IPS-18c (cell line): ENCODE measurements around the gene PLEKHM3.

Experiments
- H3K4me3 ChIP-seq: 2 replicates; pipeline ENCODE4 v1.7.0; 2013; ENCODE audit warnings: low read depth, mild to moderate bottlenecking, low read length, moderate library complexity; ENCODE audit not compliant: insufficient read depth
- H3K9me3 ChIP-seq: one replicate; pipeline ENCODE4 v1.6.1; 2013; ENCODE audit warnings: mild to moderate bottlenecking, low read length, moderate library complexity; ENCODE audit not compliant: control insufficient read depth, insufficient read depth

Gene PLEKHM3

DNA sequence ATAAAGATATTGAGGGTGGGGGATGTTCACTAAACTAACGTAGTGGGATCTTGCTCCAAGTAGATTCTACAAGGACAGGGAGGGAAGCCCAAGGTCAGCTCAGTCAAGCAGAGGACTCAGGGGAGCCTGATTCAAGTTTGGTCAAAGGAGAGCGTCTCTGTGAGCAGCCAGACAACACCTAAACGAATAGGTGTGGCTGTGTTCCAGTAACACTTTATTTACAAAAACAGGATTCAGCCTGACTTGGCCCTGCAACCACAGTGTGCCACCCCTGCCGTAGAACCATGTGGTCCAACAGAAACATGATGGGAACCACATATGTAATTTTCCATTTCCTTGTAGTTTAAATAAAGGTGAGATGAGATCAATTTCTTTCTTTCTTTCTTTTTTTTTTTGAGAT, 237.5 kb downstream of the PLEKHM3 start:
- H3K4me3 ChIP-seq, result no peak overlapping the region
- H3K9me3 ChIP-seq, result no peaks in the 10 kb centered on the region

- no peak overlapping the region for H3K4me3 ChIP-seq
- H3K9me3 ChIP-seq, result no peaks in the 10 kb centered on the region
Measured at GRCh38 chr2:207787017-207787416, 238.3 kb downstream of the PLEKHM3 start.

- Histone ChIP-seq H3K9me3 (no peaks in the 10 kb centered on the region), H3K4me3 (no peak overlapping the region)
Measured at GRCh38 chr2:207784898-207785297, 240.4 kb downstream of the PLEKHM3 start.

- Histone ChIP-seq H3K9me3 (no peaks in the 10 kb centered on the region), H3K4me3 (no peak overlapping the region)
Measured at GRCh38 chr2:207783514-207783913, 241.8 kb downstream of the PLEKHM3 start.

- H3K4me3 ChIP-seq, result no peak overlapping the region
- H3K9me3 ChIP-seq, result no peaks in the 10 kb centered on the region
Measured at GRCh38 chr2:207782238-207783030, 242.9 kb downstream of the PLEKHM3 start.

GRCh38 chr2:207779523-207779922, 245.8 kb downstream of the PLEKHM3 start:
- Histone ChIP-seq H3K4me3 (no peak overlapping the region), H3K9me3 (no peaks in the 10 kb centered on the region)

DNA sequence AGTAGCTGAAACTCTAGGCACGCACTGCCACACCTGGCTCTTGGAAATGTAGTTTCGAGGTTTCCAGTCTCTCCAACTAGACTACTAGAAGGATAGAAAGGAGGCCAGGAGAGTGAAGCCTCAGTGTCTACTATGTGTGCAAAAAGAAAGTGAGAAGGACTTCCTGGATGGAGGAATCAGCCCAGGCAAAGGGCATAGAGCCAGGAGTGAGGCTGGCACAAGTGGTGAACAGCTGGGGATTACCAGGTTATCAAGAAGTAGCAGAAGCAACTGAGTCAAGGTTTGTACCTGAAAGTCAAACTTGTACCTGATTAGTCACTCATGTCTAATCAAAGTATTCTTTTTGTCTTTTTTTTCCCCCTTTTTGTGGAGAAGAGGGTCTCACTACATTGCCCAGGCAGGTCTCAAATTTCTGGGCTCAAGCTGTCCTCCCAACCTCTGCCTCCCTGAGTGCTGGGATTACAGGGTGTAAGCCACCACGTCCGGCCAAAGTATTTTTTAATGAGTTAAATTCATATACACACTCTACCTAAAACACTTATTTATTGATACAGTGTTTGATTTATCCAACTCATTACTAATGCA, 246.9 kb downstream of the PLEKHM3 start:
- no peaks in the 10 kb centered on the region for H3K9me3 ChIP-seq
- H3K4me3 ChIP-seq, result no peak overlapping the region

DNA sequence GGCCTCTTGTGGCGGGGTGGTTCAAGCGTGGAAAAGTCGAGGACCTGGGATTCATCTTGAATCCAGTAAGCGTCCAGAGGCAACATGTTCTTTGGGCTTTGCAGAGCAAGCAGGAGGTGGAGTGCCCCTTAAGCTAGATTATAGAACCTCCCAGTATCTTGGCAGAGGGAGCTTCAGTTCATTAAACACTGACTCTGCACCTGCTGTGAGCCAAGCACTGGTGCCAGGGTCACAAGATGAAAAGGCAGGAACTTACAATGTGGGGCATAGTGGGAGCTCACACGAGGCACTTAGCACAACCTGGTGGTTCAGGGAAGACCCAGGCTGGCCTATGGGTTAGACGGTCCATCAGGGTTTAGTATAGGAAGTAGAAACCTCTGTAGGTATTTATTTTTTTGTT, 248.2 kb downstream of the PLEKHM3 start:
- no peaks in the 10 kb centered on the region for H3K9me3 ChIP-seq
- no peak overlapping the region for H3K4me3 ChIP-seq

- H3K9me3 ChIP-seq, result no peaks in the 10 kb centered on the region
- H3K4me3 ChIP-seq, result no peak overlapping the region
Measured at GRCh38 chr2:207775473-207775872, 249.9 kb downstream of the PLEKHM3 start.

DNA sequence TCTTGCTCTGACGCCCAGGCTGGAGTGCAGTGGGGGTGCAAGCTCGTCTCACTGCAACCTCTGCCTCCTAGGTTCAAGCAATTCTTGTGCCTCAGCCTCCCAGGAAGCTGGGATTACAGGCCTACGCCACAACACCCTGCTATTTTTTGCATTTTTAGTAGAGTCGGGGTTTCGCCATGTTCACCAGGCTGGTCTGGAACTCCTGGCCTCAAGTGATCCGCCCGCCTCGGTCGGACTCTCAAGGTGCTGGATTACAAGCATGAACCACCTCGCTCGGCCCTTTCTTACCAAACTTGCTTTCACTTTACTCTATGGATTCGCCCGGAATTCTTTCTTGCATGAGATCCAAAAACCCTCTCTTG, 252.5 kb downstream of the PLEKHM3 start:
- no peaks in the 10 kb centered on the region for H3K9me3 ChIP-seq

DNA sequence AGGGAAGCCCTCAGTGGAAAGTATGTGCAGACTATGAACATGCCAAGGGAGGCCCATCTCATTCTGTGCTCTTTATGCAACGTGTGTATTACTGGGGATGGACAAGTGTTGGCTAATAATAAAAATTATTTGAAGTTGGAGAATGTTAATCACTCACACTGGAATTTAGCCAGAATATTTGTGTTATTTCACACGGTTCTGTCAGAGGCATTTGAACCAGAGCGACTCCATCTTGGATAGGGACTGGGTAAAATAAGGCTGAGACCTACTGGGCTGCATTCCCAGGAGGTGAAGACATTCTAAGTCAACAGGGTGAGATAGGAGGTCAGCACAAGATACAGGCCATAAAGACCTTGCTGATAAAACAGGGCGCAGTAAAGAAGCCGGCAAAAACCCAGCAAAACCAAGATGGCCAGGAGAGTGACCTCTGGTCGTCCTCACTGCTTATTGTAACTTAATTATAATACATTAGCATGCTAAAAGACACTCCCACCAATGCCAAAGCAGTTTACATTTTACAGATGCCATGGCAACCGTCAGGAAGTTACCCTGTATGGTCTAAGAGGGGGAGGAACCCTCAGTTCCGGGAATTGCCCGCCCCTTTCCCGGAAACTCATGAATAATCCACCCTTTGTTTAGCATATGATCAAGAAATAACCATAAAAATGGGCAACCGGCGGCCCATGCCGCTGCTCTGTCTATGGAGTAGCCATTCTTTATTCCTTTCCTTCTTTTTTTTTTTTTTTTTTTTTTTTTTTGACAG, 253.1 kb downstream of the PLEKHM3 start:
- no peak overlapping the region for H3K4me3 ChIP-seq
- H3K9me3 ChIP-seq, result no peaks in the 10 kb centered on the region

More for the DNA sequence above, 252.5 kb downstream of the PLEKHM3 start:
- no peak overlapping the region for H3K4me3 ChIP-seq

DNA sequence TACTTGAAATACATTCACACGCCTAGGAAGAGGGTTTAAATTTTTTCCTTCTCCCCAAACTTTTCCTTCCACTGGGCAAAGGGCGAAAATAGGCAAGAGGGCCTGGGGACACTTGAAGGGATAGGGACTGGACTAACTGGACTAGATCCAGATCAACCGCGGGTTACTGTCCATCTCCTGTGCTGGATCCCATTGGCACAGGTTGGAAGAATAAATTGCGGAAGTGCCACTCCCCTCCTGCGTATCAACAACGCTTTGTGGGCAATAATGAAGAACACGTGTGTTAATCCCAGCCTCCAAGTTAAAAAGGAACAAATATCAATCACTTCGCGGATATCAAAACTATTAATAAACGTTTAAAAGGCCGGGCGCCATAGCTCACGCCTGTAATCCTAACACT, 253.9 kb downstream of the PLEKHM3 start:
- H3K9me3 ChIP-seq, result no peaks in the 10 kb centered on the region
- no peak overlapping the region; the same call in 1 of the 2 replicates for H3K4me3 ChIP-seq
